H1 (cell line): Measurements from ENCODE around the gene ST8SIA5. TPM values are rescaled to one million over a fixed set of nuclear protein-coding genes. Genes with fewer than 3 reads are reported as not detected.

ENCODE experiments used
- ATF2 ChIP-seq: IDR thresholded peaks from 2 replicates; pipeline ENCODE4 v1.6.1; 2012; ENCODE audit warnings: low read length, inconsistent platforms
- BACH1 ChIP-seq: IDR thresholded peaks from 2 replicates; pipeline ENCODE4 v1.6.1; 2012; ENCODE audit warnings: low read length, improper control_type of control experiment
- ZNF274 ChIP-seq: IDR thresholded peaks from 2 replicates; pipeline ENCODE4 v1.7.0; 2012; ENCODE audit warnings: low read length, borderline replicate concordance; ENCODE audit errors: extremely low read depth
- polyA plus RNA-seq, 7 experiments: library from polyadenylated mRNA; depleted of rRNA in 3 of 7; stranded (reverse) in 5 of 7; unstranded in 2 of 7; fragments of >200 nt in 5 of 7; fragments of 200-250 nt in 2 of 7; gene quantifications; 1 replicate in 5 of 7; 2 replicates in 1 of 7; 4 replicates in 1 of 7; pipeline versions ENCODE4 v1.2.1 to v1.2.3, GENCODE V29; 2011 to 2013; ENCODE audit warnings: missing spikeins in 2 of 7, mixed read lengths in 2 of 7
- total RNA-seq: library from RNA; stranded (reverse); fragmentation: NEBNext Ultra II Directional; extraction: Animal tissue kit (Norgen Biotek cat#: 25700); gene quantifications from 2 replicates; pipeline ENCODE4 v1.2.1, GENCODE V29; 2021

Gene ST8SIA5
- total and polyA plus RNA-seq, 2 of the 8 experiments (the other 6 are each of a cell fraction or from before 2014, with no cell fraction given): 2.4 to 6.3 TPM

GRCh38 chr18:46663539-46663938, 93.3 kb downstream of the ST8SIA5 start (continued):
- TF ChIP-seq ATF2 (no peak), BACH1 (no peak), ZNF274 (no peak)
